K562 (cell line): ENCODE results near the gene ERCC3. TPM values are rescaled to one million over a fixed set of nuclear protein-coding genes. Genes with fewer than 3 reads are reported as not detected.

ENCODE experiments used
- ASH1L ChIP-seq: fragments of 450-650 bp; IDR thresholded peaks from 2 replicates; pipeline ENCODE4 v1.6.1; 2018; ENCODE audit warnings: borderline replicate concordance, mild to moderate bottlenecking, low read depth; ENCODE audit not compliant: partially characterized antibody
- CREBBP ChIP-seq: IDR thresholded peaks from one replicate; pipeline ENCODE4 v1.6.1; 2012; ENCODE audit warnings: low read depth, mild to moderate bottlenecking, control low read depth, inconsistent platforms, low read length
- FOXM1 ChIP-seq, 2 experiments: fragments of 450-650 bp in 1 of 2; sonication (generic) in 1 of 2; formaldehyde crosslinking in 1 of 2; IDR thresholded peaks; 2 replicates each; pipeline versions ENCODE4 v1.6.1 to v1.9.0; 2017 to 2022; ENCODE audit warnings: low read depth in 2 of 2, mild to moderate bottlenecking in 2 of 2, missing genetic modification reagents in 1 of 2, moderate library complexity in 1 of 2
- GATAD2B ChIP-seq: fragments of 450-650 bp; IDR thresholded peaks from 2 replicates; pipeline ENCODE4 v1.6.1; 2017; ENCODE audit warnings: mild to moderate bottlenecking, borderline replicate concordance
- GTF2E2 ChIP-seq: fragments of 200-800 bp; sonication (Bioruptor generic); IDR thresholded peaks from 2 replicates; pipeline ENCODE4 v1.6.1; 2016; ENCODE audit warnings: missing genetic modification characterization, missing compliant biosample characterization
- MEF2D ChIP-seq: conservative IDR thresholded peaks from 2 replicates; pipeline ENCODE4 v1.6.1; 2016; ENCODE audit warnings: low read depth, missing genetic modification characterization, missing compliant biosample characterization
- MITF ChIP-seq: IDR thresholded peaks from 2 replicates; pipeline ENCODE4 v1.6.1; 2014; ENCODE audit warnings: antibody characterized with exemption
- NFE2 ChIP-seq: IDR thresholded peaks from 2 replicates; pipeline ENCODE4 v1.6.1; 2014; ENCODE audit warnings: antibody characterized with exemption, low read depth
- NR2F6 ChIP-seq: fragments of 450-650 bp; formaldehyde crosslinking; IDR thresholded peaks from 2 replicates; pipeline ENCODE4 v1.4.0; 2020; ENCODE audit warnings: mild to moderate bottlenecking
- NRF1 ChIP-seq, 2 experiments: fragments of 450-650 bp; IDR thresholded peaks in 1 of 2; conservative IDR thresholded peaks in 1 of 2; 2 replicates each; pipeline ENCODE4 v1.6.1; 2014; ENCODE audit warnings: mild to moderate bottlenecking in 2 of 2
- TBP ChIP-seq: optimal IDR thresholded peaks from 2 replicates; pipeline ENCODE3; 2011; ENCODE audit warnings: low read depth, low read length, improper control_type of control experiment
- ZBED1 ChIP-seq: IDR thresholded peaks from 2 replicates; pipeline ENCODE4 v1.6.1; 2014
- ZMIZ1 ChIP-seq, 2 experiments: fragments of 150-350 bp in 1 of 2; IDR thresholded peaks; 2 replicates each; pipeline ENCODE4 v1.6.1; 2012 to 2016; ENCODE audit warnings: low read depth in 2 of 2, low read length in 2 of 2, mild to moderate bottlenecking in 1 of 2, moderate library complexity in 1 of 2
- ZNF24 ChIP-seq: fragments of 450-650 bp; IDR thresholded peaks from 2 replicates; pipeline ENCODE4 v1.6.1; 2016
- ZNF3 ChIP-seq: fragments of 250-450 bp; sonication (Bioruptor Pico); IDR thresholded peaks from 2 replicates; pipeline ENCODE4 v1.5.0; 2021; ENCODE audit warnings: mild to moderate bottlenecking, moderate library complexity
- ZNF561 ChIP-seq: fragments of 450-650 bp; formaldehyde crosslinking; conservative IDR thresholded peaks from 2 replicates; pipeline ENCODE4 v1.4.0; 2020; ENCODE audit warnings: mild to moderate bottlenecking, moderate library complexity
- polyA plus RNA-seq, 8 experiments: library from polyadenylated mRNA; depleted of rRNA in 4 of 8; stranded (reverse) in 5 of 8; unstranded in 3 of 8; fragments of >200 nt; fragmentation: Nextera tagmentation in 2 of 8; fragmentation: Illumina TruSeq in 1 of 8; extraction: Ambion mirVana in 2 of 8; extraction: Trizol in 1 of 8; gene quantifications; 2 replicates each; pipeline versions ENCODE4 v1.2.1 to v1.2.3, GENCODE V29; 2011 to 2014; ENCODE audit warnings: inconsistent platforms in 1 of 8, missing spikeins in 1 of 8
- total RNA-seq, 7 experiments: library from RNA; depleted of rRNA in 6 of 7; stranded (reverse); fragments of >200 nt in 6 of 7; fragmentation: Illumina TruSeq in 2 of 7; extraction: Trizol in 2 of 7; gene quantifications; 2 replicates each; pipeline versions ENCODE4 v1.2.1 to v1.2.3, GENCODE V29; 2011 to 2021; ENCODE audit warnings: low replicate concordance in 1 of 7
- TF ChIP-seq, protein P1 (sequence below): fragments of 450-650 bp; formaldehyde crosslinking; IDR thresholded peaks from 2 replicates; pipeline ENCODE4 v1.4.0; 2020; ENCODE audit warnings: mild to moderate bottlenecking
- TF ChIP-seq, protein P2 (sequence below): sonication (generic); formaldehyde crosslinking; IDR thresholded peaks from 2 replicates; pipeline ENCODE4 v1.8.0; 2022; ENCODE audit warnings: missing genetic modification reagents, mild to moderate bottlenecking, moderate library complexity, borderline replicate concordance

ERCC3 gene
- total and polyA plus RNA-seq, 9 of the 15 experiments (the other 6 are each of a cell fraction or from before 2014, with no cell fraction given) = 17.9 to 61.5 (median 43.1) TPM

- TF ChIP-seq, protein P1, sequence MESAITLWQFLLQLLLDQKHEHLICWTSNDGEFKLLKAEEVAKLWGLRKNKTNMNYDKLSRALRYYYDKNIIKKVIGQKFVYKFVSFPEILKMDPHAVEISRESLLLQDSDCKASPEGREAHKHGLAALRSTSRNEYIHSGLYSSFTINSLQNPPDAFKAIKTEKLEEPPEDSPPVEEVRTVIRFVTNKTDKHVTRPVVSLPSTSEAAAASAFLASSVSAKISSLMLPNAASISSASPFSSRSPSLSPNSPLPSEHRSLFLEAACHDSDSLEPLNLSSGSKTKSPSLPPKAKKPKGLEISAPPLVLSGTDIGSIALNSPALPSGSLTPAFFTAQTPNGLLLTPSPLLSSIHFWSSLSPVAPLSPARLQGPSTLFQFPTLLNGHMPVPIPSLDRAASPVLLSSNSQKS (CRISPR knock-in tag) = no peak
- TF ChIP-seq GTF2E2 (tag) (peak; percentile 68; the same call in 1 of the 2 replicates), ZNF3 (no peak), ASH1L (peak; percentile 26), GATAD2B (no peak), CREBBP (no peak), NR2F6 (no peak), MEF2D (no peak), ZNF561 (CRISPR knock-in tag) (no peak), ZNF24 (no peak), TBP (peak; percentile 73), FOXM1 (IDR thresholded peaks at IDR 0.05; ENCODE audit: low read depth) (no peak), FOXM1 (CRISPR knock-in tag; IDR thresholded peaks at IDR 0.05; ENCODE audit: low read depth) (0 out of 2 replicates have a peak, but pooled peaks have one; percentile 59), ZMIZ1 (IDR thresholded peaks at IDR 0.05; ENCODE audit: low read depth in 2 of 2, low read length in 2 of 2) (peak in 1 of 2 experiments; percentile 39; a peak in 1 of 4 replicates), MITF (no peak), NFE2 (no peak), ZBED1 (peak; percentile 61; the same call in 1 of the 2 replicates), NRF1 (conservative IDR thresholded peaks at IDR 0.05 in 1 of 2, IDR thresholded peaks at IDR 0.05 in 1 of 2) (peak; percentile 87 to 90)
- TF ChIP-seq, protein P2, sequence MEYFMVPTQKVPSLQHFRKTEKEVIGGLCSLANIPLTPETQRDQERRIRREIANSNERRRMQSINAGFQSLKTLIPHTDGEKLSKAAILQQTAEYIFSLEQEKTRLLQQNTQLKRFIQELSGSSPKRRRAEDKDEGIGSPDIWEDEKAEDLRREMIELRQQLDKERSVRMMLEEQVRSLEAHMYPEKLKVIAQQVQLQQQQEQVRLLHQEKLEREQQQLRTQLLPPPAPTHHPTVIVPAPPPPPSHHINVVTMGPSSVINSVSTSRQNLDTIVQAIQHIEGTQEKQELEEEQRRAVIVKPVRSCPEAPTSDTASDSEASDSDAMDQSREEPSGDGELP = peak; percentile 39; the same call in 1 of the 2 replicates
Measured at GRCh38 chr2:127293748-127294562, at the start of gene ERCC3 (continued).
